DOHH2 (cell line): ENCODE measurements around the gene PEDS1.

Experiments
- H3F3A ChIP-seq: fragments of 200-600 bp; sonication (generic), shearing (Covaris generic); 2 replicates; pipeline ENCODE4 v1.6.0; 2016; ENCODE audit warnings: antibody characterized with exemption, mild to moderate bottlenecking; ENCODE audit not compliant: control insufficient read depth, insufficient read depth
- H3K27ac ChIP-seq: fragments of 200-600 bp; sonication (generic); 2 replicates; pipeline ENCODE4 v1.5.1; 2014; ENCODE audit warnings: low read depth, mild to moderate bottlenecking, low read length, moderate library complexity
- H3K27me3 ChIP-seq: fragments of 200-600 bp; sonication (generic); 2 replicates; pipeline ENCODE4 v1.6.1; 2014; ENCODE audit warnings: mild to moderate bottlenecking, low read length, mixed read lengths; ENCODE audit not compliant: control insufficient read depth
- H3K36me3 ChIP-seq: fragments of 200-600 bp; sonication (generic); 2 replicates; pipeline ENCODE4 v1.6.1; 2014; ENCODE audit warnings: mild to moderate bottlenecking, low read length, moderate library complexity, mixed read lengths; ENCODE audit not compliant: control insufficient read depth
- H3K4me1 ChIP-seq: fragments of 200-600 bp; sonication (generic); 2 replicates; pipeline ENCODE4 v1.6.1; 2014; ENCODE audit warnings: mild to moderate bottlenecking, low read length, mixed read lengths; ENCODE audit not compliant: control insufficient read depth
- H3K4me2 ChIP-seq: fragments of 200-600 bp; sonication (generic); 2 replicates; pipeline ENCODE4 v1.6.0; 2014; ENCODE audit warnings: mild to moderate bottlenecking, low read length, moderate library complexity
- H3K4me3 ChIP-seq: fragments of 200-600 bp; sonication (generic); 2 replicates; pipeline ENCODE4 v1.5.1; 2014; ENCODE audit warnings: mild to moderate bottlenecking, low read length, mixed read lengths
- H3K79me2 ChIP-seq: fragments of 200-600 bp; sonication (generic); 2 replicates; pipeline ENCODE4 v1.6.1; 2014; ENCODE audit warnings: mild to moderate bottlenecking, low read length, mixed read lengths; ENCODE audit not compliant: control insufficient read depth
- H3K9me2 ChIP-seq: fragments of 200-600 bp; sonication (generic); replicated peaks from 2 replicates; pipeline ENCODE4 v1.6.1; 2014; ENCODE audit warnings: mild to moderate bottlenecking, low read length, mixed read lengths; ENCODE audit not compliant: control insufficient read depth
- H3K9me3 ChIP-seq: fragments of 200-600 bp; sonication (generic); 2 replicates; pipeline ENCODE4 v1.6.1; 2014; ENCODE audit warnings: antibody characterized with exemption, low read length, mixed read lengths; ENCODE audit not compliant: control insufficient read depth, insufficient read depth
- H4K20me1 ChIP-seq: fragments of 200-600 bp; sonication (generic); 2 replicates; pipeline ENCODE4 v1.6.0; 2014; ENCODE audit warnings: low read depth, mild to moderate bottlenecking, antibody characterized with exemption, low read length, moderate library complexity; ENCODE audit not compliant: control insufficient read depth, insufficient read depth
- CTCF ChIP-seq: fragments of 200-600 bp; sonication (generic); IDR thresholded peaks from one replicate; pipeline ENCODE4 v1.5.1; 2014; ENCODE audit warnings: antibody characterized with exemption, mild to moderate bottlenecking, low read depth, low read length; ENCODE audit not compliant: poor library complexity, severe bottlenecking
- EZH2phosphoT487 ChIP-seq: fragments of 200-600 bp; sonication (generic); IDR thresholded peaks from 2 replicates; pipeline ENCODE4 v1.6.1; 2017; ENCODE audit warnings: borderline replicate concordance, mild to moderate bottlenecking, antibody characterized with exemption, low read length, moderate library complexity, mixed read lengths

PEDS1 gene

DNA sequence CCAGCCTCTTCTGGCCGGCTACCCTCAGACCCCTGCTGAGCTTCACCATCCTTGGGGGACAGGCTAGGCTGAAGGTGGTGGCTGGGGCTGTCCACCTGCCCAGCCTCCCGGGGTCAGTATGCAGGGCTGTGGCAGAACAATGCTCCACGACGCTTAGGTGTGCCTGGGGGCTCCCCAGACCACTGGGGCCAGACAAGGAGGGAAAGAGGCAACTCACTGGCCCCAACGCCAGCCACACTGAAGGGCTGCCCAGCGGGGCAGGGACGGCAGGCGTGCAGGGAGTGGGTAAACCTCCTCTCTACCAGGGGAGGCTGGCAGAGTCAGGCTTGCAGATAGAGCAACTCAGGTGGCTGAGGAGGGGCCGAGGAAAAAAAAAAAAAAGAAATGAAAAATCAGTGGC is 29.0 kb downstream of the PEDS1 start:
- no peaks in the 10 kb centered on the region for H3K27me3 ChIP-seq
- H3K9me3 ChIP-seq: no peaks in the 10 kb centered on the region
- H3K36me3 ChIP-seq: peaks cover 32% of the 10 kb centered on the region

DNA sequence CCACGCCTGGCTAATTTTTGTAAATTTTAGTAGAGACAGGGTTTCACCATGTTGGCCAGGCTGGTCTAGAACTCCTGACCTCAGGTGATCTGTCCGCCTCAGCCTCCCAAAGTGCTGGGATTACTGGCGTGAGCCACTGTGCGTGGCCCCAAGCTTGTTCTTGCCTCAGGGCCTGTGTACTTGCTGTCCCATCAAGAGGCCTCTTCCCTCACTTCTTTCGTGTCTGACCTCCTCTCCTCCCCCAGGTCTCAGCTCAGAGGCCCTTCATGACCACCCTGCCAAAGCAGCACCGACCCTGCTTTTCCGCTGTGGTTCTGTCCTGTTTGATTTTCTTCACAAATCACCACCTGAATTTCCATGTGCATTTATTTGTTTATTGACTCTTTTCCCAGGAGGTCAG is 30.1 kb downstream of the PEDS1 start:
- no peak overlapping the region for H3K27ac ChIP-seq
- no peak for TF ChIP-seq EZH2phosphoT487
- TF ChIP-seq CTCF: no peak
- peaks cover 3% of the 10 kb centered on the region for H3F3A ChIP-seq
- no peaks in the 10 kb centered on the region for H4K20me1 ChIP-seq
- peaks cover 27% of the 10 kb centered on the region for H3K36me3 ChIP-seq
- H3K79me2 ChIP-seq: no peaks in the 10 kb centered on the region
- H3K4me1 ChIP-seq: peaks cover 20% of the 10 kb centered on the region
- H3K9me3 ChIP-seq: no peaks in the 10 kb centered on the region
- no peak overlapping the region for H3K4me3 ChIP-seq
- no peaks in the 10 kb centered on the region for H3K9me2 ChIP-seq
- no peak overlapping the region for H3K4me2 ChIP-seq
- no peaks in the 10 kb centered on the region for H3K27me3 ChIP-seq

More for the DNA sequence above, 29.0 kb downstream of the PEDS1 start:
- Histone ChIP-seq H3K4me2 (no peak overlapping the region), H3K9me2 (no peaks in the 10 kb centered on the region), H3F3A (peaks cover 3% of the 10 kb centered on the region), H3K27ac (no peak overlapping the region), H4K20me1 (no peaks in the 10 kb centered on the region), H3K79me2 (no peaks in the 10 kb centered on the region), H3K4me1 (peaks cover 12% of the 10 kb centered on the region), H3K4me3 (no peak overlapping the region)
- TF ChIP-seq CTCF: no peak
- TF ChIP-seq EZH2phosphoT487: no peak

GRCh38 chr20:50122763-50123162 is 30.8 kb downstream of the PEDS1 start:
- Histone ChIP-seq H3K4me1 (peaks cover 20% of the 10 kb centered on the region), H3K36me3 (peaks cover 21% of the 10 kb centered on the region), H3K79me2 (no peaks in the 10 kb centered on the region), H3K27ac (no peak overlapping the region), H3F3A (peaks cover 3% of the 10 kb centered on the region), H3K4me3 (no peak overlapping the region), H3K9me3 (no peaks in the 10 kb centered on the region), H3K9me2 (no peaks in the 10 kb centered on the region), H4K20me1 (no peaks in the 10 kb centered on the region), H3K4me2 (no peak overlapping the region), H3K27me3 (no peaks in the 10 kb centered on the region)
- TF ChIP-seq CTCF (no peak), EZH2phosphoT487 (no peak)
